ENCODE data around the gene ZFAND6.
"Not testable (repeated sequence)": the region's sequence is repeated elsewhere in the genome, so short reads cannot be mapped to it uniquely, and the experiment has no call there.

Gene ZFAND6

DNA sequence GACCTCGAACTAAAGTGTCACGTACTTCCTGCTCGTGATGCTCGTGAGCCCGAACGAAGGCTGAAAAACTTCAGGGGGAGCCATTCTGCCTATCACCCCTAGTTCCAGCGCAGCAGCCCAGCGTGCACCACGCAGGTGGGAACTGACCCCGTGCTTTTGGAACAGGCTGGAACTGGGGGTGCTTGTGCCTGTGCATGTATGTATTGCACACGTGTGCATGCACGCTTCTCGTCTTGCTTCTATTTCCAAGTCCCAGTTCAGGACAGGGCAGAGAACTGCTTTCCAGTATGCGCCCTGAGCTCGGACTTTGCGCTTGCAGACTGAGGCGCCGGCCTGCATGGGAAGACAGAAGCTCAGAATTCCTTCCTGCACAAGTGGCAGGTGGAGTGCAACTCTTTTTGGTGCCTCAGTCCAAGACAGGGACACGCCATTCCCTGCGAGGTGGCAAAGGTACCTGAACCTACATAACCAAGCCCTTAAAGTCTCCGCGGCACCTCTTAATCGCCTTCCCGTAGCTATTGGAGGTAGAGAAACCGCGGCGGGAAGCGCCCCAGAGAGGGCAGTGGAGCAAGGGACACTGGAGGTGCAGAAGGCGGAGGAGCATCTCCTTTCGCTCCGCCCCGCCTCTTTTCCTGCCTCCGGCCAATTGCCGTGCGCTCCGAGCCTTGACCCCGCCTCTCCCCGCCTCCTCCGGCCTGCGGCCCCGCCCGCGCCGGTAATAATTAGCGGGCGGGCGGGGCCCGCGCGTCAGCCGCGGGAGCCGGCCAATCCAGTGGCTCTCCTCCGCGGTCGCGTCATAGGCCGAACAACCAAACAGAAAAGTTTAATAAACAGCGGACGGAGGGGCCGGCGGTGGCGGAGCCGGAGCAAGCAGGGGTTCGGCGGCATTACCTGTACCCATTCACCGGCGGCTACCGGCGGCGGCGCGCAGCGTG, at the start of gene ZFAND6:
TSS of gene ZFAND6 (plus strand) at position 826 of the 935 bp plus-strand sequence. CDS start 60,669 bp downstream, outside the sequence.
- peak; percentile 96 for DNase-seq

DNA sequence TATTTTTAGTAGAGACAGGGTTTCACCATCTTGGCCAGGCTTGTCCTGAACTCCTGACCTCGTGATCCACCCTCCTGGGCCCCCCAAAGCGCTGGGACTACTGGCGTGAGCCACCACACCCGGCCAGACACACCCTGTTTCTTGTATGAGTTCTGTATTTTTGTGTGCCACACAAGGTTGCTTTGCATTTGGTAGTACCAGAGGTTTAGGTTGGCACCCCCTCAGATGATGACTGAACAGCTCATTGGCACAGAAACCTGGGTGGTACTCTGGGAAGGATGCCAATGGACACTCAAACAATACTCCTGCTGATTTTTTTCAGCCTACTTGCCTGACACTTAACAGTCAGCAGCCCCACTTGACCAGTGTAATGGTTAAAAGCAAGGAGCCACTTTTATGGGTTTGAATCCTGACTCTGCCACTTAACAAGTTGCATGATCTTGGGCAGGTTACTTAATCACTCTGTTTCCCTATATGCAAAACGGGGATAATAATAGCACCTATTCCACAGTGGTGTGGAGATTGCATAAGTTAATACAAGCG, 49.3 kb upstream of the ZFAND6 start:
- DNase-seq, result no peak

DNA sequence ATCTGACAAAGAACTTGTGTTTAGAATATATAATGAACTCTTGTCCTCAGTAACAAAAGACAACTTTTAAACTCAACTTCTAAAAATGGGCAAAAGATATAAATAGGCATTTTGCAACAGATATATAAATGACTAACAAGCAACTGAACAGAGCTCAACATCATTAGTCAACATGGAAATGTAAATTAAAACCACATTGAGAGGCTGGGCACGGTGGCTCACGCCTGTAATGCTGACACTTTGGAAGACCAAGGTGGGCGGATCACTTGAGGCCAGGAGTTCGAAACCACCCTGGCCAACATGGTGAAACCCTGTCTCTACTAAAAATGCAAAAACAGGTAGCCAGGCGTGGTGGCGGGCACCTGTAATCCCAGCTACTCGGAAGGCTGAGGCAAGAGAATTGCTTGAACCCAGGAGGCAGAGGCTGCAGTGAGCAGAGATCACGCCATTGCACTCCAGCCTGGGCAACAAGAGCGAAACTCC, 48.4 kb upstream of the ZFAND6 start:
- not testable (repeated sequence) for DNase-seq

DNA sequence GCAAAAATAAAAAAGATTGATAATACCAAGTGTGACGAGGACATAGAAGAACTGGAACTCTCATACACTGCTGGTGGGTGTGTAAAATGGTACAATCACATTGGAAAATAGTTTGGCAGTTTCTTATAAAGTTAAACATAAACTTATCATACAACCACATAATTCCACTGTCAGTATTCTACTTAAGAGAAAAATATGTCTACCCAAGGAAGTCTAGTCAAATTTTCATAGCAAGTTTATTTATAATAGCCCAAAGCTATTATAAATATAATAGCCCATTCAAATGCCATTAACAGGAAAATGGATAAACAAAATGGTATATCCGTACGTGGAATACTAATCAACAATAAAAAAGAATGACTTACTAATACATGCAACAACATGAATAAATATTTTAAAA, 47.9 kb upstream of the ZFAND6 start:
- no peak for DNase-seq

DNA sequence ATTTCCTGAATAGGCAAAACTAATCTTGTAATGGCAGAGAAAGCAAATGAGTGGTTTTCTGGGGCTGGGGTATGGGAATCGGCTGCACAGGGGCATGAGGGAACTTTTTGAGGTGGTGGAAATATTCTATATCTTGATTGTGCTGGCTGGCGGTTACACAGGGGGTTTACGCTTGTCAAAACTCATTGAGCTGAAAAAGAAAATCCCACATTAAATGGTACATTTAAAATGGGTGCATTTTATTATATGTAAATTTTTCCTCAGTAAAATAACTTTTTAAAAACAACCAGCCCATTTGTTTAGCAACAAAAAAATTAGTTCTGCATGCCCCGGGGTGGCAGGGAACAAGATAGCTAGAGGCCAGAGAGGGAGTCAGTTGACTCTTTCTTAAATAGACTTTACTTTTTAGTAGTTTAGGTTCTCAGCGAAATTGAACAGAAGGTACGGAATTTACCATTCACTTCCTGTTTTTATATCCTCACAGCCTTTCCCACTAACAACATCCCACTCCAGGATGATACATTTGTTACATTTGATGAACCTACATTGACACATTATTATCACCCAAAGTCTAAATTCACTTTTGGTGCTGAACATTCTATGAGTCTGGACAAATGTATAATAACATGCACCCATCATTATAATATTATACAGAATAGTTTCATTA, 47.3 kb upstream of the ZFAND6 start:
- DNase-seq, result no peak

DNA sequence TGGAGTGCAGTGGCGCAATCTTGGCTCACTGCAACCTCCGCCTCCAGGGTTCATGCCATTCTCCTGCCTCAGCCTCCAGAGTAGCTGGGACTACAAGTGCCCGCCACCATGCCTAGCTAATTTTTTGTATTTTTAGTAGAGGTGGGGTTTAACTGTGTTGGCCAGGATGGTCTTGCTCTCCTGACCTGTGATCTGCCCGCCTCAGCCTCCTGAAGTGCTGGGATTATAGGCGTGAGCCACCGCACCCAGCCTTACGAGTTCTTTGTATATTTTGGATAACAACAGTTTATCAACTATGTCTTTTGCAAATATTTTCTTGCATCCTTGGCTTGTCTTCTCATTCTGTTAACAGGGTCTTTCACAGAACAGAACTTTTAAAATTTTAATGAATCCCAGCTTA, 45.3 kb upstream of the ZFAND6 start:
- DNase-seq, result not testable (repeated sequence)

DNA sequence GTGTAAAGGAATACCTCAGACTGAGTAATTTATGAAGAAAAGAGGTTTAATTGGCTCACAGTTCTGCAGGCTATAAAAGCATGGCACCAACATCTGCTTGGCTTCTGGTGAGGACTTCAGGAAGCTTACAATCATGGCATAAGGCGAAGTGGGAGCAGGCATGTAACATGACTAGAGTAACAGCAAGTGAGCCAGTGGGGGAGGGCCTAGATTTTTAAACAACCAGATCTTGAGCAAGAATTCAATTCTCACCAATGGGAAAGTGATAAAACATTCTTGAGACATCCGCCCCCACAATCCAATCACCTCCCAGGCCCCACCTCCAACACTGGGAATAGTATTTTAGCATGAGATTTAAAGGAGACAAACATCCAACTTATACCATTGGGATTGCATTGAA, 44.3 kb upstream of the ZFAND6 start:
- DNase-seq, result no peak

DNA sequence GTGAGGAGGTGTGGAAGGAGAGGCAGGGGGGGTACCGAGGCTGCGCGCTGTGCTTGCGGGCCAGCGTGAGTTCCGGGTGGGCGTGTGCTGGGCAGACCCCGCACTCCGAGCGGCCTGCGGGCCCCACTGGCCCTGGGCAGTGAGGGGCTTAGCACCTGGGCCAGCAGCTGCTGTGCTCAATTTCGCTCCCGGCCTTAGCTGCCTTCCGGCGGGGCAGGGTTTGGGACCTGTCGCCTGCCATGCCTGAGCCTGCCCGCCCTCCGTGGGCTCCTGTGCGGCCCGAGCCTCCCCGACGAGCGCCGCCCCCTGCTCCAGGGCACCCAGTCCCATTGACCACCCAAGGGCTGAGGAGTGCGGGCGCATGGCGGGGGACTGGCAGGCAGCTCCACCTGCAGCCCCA, 43.0 kb upstream of the ZFAND6 start:
- DNase-seq, result not testable (repeated sequence)

DNA sequence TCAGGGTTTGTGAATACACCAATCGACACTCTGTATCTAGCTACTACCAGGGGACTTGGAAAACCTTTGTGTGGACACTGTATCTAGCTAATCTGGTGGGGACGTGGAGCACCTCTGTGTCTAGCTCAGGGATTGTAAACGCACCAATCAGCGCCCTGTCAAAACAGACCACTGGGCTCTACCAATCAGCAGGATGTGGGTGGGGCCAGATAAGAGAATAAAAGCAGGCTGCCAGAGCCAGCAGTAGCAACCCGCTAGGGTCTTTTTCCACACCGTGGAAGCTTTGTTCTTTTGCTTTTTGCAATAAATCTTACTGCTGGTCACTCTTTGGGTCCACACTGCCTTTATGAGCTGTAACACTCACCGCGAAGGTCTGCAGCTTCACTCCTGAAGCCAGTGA, 42.3 kb upstream of the ZFAND6 start:
- not testable (repeated sequence) for DNase-seq

DNA sequence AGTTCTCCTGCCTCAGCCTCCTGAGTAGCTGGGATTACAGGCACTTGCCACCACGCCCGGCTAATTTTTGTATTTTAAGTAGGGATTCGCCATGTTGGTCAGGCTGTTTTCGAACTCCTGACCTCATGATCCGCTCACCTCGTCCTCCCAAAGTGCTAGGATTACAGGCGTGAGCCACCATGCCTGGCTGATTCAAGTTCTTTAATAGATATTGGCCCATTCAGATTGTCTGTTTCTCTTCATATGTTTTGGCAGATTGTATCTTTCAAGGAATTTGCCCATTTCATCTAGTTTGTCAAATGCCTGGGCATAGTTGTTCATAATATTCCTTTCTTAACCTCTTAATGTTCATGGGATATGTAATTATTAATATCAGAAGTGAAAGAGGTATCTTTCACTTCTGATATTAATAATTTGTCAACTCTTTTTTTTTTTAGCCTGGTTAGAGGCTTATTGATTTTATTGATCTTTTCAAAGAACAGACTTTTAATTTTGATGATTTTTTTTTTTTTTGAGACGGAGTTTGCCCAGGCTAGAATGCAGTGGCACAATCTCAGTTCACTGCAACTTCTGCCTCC, 40.2 kb upstream of the ZFAND6 start:
- no peak for DNase-seq

DNA sequence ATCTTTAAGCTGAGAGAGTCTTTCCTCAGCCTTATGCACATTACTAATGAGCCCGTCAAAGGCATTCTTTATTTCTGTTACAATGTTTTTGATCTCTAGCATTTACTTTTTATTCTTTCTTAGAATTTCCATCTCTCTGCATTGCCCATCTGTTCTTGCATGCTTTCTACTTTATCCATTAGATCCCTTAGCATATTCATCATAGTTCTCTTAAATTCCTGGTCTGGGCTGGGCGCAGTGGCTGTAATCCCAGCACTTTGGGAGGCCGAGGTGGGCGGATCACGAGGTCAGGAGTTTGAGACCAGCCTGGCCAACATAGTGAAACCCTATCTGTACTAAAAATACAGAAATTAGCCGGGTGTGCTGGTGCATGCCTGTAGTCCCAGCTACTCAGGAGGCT, 39.3 kb upstream of the ZFAND6 start:
- DNase-seq, result not testable (repeated sequence)

DNA sequence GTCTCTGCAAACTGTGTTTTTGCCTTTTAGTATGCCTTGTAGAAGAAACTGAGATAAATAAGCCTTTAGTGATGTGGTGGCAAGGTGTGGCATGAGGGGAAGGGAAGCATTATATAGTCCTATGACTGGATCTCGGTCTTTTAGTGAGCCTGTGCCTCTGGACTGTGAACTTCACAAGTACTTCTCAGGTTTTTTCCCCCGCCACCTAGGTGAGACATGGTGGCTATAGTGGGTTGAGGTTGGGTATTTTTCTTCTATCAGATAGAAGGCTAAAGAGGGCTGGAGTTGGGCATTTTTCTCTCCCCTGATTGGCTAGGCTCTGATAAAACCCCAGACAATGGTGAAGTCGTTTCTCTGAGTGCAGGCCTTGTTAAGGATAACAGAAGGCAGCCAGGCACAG, 38.7 kb upstream of the ZFAND6 start:
- no peak for DNase-seq

DNA sequence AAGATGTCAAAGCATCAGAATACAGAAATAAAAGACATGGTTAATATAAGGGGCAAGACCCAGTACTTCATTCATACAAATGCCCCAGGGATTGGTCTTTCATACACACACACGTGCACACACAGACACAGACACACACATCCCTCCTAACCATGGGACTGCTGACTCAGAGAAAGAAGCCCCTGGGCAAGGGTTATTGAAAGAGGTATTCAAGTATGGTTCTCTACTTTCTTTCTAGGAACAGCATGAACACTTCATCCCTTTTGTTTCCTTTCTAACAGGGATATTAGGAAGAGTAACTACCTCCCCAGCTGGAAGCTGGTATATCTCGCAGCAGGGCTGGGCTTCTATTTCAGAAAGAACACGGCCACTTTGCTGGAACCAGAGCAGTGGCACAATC, 33.2 kb upstream of the ZFAND6 start:
- no peak for DNase-seq

DNA sequence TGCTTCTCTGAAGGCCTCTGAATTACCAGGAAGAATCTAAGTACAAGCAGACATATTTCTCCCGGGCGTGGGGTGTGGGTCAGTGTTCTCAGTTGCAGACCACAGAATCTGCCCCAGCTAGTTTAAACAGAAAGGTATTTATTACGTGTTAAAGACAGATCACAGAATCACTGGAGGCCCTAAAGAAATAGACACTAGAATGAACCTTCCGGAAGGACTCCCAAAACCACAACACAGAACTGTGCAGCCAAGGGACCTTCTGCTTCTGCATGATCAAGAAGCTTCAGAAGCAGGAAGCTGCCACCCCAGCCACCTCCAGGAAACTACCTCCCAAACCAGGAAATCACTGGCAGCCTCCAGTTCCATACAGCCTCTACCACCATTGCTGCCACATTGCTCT, 32.7 kb upstream of the ZFAND6 start:
- DNase-seq, result no peak

DNA sequence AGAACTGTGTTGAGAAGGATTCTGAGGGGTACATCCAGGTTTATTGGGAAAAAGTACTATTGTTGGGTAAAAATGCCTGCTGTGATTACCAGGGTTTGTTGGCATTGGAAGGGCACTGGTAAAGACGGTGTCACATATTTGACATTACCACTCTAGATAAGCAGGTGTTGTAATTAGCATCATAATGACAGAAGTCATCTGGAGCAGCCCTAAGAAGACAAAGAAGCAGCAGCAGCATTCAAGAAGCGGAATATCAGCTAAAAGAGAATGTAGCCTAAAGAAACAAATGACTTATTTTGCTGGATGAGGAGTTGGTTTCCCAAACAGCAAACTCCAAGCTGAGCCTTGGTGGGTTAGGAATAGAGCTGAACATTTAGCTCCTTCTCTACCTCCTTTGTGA, 30.5 kb upstream of the ZFAND6 start:
- DNase-seq, result no peak

DNA sequence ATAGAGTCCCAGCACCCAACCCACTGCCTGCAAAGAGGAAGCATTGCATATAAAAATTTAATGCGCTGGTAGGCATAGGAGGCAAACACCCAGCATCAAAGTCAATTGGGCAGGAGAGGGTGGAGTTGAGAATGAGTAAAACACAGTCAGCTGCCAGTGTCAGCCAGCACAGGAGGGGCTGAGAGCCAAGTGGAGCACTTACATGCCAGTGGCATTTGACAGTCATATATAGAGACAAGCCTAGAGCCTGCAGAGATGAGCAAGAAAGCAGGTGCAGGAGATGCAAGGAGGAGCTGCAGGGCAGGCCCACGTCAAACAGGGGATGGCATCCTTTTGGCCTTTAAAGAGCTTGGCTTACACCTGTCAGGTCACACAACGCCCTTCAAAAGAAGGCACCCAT, 27.6 kb upstream of the ZFAND6 start:
- no peak for DNase-seq

DNA sequence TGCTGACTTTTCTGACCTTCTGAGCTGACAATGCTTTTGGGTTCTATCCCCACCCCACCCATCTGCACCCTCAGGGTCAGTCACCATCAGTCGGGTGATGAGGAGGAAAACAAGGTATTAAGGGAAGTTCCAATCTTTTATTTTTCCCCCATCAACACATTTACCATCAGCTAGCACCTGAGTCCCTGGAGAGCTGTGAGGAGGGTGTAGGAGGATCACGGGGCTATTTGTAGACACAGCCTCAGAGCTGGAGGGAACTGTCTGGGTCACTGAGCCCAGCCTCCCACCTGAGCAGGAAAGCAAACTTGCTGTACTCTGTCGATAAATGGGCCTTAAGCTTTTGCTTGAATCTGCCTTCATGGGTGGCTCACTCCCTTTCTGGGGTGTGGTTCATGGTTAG, 24.8 kb upstream of the ZFAND6 start:
- no peak for DNase-seq

DNA sequence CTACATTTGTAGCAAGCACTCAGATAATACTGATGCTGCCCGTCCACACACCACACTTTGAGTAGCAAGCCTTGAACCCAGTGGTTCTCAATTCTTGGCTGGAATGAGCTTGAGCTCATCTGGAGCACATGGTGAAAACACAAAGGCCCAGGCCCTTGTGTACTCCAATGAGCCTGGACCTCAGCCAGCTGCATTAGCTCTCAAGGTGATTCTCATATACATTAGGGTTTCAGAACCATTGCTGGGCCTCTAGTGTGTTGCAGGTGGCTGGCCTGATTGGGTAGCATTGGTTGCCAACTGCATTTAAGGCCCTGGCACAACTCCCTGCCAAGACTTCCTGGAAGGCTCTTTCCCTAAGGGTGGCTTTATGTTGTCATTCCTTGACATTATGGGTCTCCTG, 23.4 kb upstream of the ZFAND6 start:
- no peak for DNase-seq

DNA sequence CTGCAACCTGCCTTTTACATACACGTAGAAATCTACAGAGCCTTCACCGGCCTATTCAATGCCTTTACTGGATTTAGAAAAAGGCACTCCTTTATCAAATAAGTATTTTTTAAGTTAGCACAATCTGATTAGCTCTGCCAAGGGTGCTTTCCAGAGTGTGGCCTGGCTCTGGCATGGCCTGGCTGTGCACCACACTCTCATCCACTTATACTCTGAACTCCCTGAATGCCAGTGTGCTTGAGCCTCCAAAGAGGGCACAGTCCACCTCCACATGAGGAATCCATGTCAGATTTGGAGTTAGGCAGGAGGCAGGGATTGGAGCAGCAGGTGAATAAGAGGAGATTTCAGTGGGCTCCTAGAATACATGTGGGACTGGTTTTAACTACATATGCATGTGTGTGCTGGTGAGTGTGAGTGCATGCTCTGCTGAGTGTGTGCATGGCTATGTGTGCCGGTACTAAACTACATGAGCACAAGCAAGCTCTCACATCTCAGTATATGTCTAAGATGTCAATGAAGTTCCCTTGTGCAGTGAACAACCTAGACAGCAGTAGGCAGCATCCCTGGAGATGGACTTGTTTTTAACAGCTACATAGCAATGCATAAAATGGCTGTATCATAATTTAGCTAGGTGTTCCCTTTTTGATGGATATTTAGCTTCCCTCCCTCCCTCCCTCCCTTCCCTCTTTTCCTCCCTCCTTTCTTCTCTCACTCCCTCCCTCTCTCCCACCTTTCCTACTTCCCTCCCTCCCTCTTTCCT, 17.8 kb upstream of the ZFAND6 start:
- no peak for DNase-seq

DNA sequence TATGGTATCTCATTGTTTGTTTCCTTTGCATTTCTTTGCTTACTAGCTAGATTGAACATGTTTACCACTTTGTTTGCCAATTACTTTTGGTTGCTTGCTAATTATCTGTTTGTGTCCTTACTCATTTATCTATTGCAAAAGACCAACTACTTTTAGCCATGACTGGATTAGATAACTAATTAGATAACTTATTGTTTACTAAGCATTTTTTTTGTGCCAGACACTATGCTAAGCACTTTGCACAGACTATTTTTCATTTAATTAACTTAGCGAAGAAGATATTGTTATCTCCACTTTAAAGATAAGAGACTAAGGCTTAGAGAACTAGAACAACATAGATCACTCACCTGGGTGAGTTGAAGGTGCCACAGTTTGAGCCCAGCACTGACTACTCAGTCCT, 16.9 kb upstream of the ZFAND6 start:
- DNase-seq, result no peak

DNA sequence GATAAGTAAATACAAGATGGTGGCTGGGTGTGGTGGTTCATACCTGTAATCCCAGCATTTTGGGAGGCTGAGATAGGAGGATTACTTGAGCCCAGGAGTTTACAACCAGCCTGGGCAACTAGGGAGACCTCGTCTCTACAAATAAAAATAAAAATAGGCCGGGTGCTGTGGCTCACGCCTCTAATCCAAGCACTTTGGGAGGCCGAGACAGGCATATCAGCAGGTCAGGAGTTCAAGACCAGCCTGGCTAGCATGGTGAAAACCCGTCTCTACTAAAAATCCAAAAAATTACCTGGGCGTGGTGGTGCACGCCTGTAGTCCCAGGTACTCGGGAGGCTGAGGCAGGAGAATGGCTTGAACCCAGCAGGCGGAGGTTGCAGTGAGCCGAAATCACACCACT, 14.3 kb upstream of the ZFAND6 start:
- DNase-seq, result not testable (repeated sequence)

DNA sequence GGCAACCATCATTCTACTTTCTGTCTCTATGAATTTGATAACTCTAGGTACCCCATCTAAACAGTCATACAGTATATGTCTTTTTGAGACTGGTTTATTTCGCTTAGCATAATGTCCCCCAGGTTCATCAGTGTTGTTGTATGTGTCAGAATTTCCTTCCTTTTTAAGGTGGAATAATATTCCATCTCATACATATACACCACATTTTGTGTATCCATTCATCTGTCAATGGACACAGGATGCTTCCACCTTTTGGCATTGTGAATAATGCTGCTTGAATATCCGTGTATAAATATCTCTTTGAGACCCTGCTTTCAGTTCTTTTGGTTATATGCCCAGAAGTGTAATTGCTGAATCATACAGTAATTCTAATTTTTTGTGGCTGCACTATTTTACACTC, 10.4 kb upstream of the ZFAND6 start:
- DNase-seq, result no peak

Measured in stimulated activated CD4-positive, alpha-beta T cell treated with anti-CD3 and anti-CD28 coated beads, Interleukin-4, amount 100 ng/mL, for 1 hour (primary cell).